ENCODE measurements around the gene MYL11. TPM values are rescaled to one million over a fixed set of nuclear protein-coding genes. Genes with fewer than 3 reads are reported as not detected.
"Not testable (repeated sequence)": the region's sequence is repeated elsewhere in the genome, so short reads cannot be mapped to it uniquely, and the experiment has no call there.

Gene MYL11
- total RNA-seq, 1 experiment from 2014 or later: not detected

DNA sequence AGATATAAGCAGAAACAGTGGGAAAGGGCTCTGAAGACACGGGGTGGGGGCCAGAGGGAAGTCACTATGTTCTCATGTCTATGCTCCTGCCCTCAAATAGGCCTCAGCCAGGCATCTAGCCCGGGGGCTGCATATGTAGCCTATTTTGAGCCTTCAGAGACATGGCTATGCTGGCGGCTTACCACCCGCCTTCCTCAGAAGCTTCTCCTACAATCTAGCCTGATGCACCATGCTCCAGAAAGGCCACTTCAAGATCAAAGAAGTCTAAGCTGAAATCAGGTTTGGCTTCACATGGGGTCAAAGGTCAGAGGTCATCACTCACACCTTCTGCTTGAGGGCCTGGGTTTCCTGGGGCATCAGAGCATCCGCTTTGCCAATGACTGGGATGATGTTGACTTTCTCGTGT is 6.2 kb downstream of the MYL11 start:
- DNase-seq (ENCODE audit: low read depth): no peak
- in situ Hi-C loops (cut with HindIII; ENCODE audit: low pct_unique_long_range_greater_than_20kb, low sequenced_read_pairs): no loop called here

DNA sequence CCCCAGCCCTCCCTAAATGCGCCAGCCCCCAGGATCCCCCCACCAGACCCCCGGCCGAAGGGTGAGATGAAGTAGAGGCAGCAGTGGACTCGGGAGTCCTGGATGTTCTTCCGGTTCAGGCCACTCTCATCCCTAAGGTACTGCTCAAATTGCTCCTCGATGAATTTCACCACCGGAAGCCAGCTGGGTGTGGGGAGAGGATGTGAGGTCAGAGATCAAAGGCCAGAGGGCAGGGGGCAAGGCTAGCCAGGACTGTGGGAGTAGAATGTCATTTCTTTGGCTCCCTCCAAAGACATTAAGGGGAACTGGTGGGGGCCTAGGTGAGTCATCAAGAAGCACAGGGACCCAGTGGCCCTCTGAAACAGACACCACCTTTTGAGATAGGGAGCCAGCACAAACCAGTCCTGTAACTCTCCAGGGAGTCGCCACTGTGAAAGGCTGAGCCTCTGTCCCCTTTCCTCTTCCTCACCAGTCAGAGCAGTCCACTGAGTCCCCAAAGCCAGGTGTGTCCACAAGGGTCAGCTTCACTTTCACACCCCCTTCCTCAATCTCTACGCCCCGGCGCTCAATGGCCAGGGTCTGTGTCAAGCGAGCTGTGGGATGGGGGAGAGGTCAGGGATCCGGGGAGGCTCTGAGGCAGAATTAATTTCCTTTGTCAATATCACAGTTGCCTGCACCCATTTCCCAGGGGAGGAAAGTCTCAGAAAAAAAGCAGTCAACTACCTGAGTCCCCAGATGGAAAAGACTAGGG is 6.9 kb downstream of the MYL11 start:
- in situ Hi-C loops (cut with HindIII; ENCODE audit: low pct_unique_long_range_greater_than_20kb, low sequenced_read_pairs): no loop called here
- DNase-seq (ENCODE audit: low read depth): no peak

DNA sequence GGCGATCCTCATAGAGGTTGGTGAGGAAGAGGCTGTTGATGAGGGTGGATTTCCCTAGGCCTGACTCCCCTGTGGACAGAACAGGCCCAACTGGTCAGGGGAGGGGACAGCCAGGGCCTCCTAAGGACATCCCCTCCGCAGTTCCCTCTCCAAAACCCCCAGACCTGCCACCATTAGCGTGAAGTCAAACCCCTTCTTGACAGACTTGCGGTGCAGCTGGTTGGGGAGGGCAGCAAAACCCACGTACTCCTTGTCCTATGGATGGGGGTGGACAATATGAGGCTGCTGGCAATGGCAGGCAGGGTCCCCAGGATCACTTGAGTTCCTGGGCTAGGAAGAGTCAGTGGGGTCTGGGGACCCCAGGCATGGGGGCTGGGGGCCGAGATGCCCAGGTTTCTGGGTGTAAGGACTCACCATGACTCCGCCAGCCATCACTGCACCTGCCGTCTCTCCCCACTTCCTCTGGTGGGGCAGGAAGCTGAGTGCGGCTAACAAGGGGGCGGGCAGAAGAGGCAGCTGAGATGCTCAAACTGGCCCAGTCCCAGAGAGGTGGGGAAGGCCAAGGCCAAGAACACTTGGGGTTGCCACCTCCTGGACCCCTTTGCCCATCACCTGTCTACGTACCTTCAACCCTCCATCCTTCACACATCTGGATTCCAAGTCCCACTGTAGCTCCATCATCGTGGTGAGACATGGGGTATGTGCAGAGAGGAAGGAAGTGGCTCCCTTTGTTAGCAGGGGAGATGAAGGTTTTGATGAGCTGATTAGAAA is 7.7 kb downstream of the MYL11 start, which contains the start of gene SEPTIN1:
TSS of gene SEPTIN1 (minus strand) at position 451 of the 771 bp plus-strand sequence. CDS start at position 432, 19 bp downstream.
- no peak for DNase-seq (ENCODE audit: low read depth)
- in situ Hi-C loops (cut with HindIII; ENCODE audit: low pct_unique_long_range_greater_than_20kb, low sequenced_read_pairs): no loop called here

DNA sequence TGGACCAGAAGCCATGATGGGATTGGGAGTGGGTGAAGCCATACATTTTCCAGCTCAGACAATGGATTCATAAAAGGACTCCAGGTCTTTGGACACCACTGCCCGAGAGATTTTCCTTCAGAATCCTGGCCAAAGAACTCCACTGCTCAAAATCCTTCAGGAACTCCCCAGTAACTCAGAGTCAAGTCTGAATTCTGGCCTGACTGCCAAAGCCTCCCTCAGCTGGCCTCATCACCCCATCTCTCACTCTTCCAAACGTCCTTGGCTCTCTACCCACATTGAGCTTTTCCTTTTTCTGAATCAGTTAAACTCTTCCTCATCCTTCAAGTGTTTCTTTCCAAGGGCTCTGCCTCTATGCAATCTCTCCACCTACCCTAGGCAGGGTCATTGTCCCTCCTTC is 8.9 kb downstream of the MYL11 start:
- no peak for DNase-seq (ENCODE audit: low read depth)
- in situ Hi-C loops (cut with HindIII; ENCODE audit: low pct_unique_long_range_greater_than_20kb, low sequenced_read_pairs): no loop called here

DNA sequence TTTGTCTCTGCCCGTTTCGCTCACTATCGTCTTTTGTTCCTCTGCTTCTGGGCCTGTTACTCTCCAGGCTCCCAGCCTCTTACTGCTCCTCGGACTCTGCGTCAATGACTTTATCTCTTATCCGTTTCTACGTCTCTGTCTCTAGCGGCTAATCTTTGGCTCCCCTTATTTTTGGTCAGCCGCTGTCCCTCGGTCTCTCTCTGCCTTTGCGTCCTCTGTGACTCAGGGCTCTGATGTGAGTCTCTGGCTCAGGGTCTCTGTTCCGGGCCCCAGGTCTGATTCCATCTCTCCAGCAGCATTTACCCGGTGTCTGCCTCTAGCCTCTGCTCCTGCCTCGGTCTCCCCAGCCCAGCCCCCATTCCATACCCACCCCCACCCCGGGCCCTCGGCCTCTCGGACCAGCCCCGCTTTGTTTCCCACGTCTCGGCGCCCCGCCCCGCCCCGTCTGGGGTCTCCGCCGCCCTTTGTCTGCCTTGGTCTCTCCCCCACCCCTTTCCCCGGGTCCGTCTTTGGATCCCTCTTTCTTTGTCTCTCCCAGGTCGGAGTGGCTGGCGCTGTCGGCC is 20.1 kb downstream of the MYL11 start:
- in situ Hi-C loops (cut with HindIII; ENCODE audit: low pct_unique_long_range_greater_than_20kb, low sequenced_read_pairs): no loop called here
- peak; percentile 38 for DNase-seq (ENCODE audit: low read depth)

DNA sequence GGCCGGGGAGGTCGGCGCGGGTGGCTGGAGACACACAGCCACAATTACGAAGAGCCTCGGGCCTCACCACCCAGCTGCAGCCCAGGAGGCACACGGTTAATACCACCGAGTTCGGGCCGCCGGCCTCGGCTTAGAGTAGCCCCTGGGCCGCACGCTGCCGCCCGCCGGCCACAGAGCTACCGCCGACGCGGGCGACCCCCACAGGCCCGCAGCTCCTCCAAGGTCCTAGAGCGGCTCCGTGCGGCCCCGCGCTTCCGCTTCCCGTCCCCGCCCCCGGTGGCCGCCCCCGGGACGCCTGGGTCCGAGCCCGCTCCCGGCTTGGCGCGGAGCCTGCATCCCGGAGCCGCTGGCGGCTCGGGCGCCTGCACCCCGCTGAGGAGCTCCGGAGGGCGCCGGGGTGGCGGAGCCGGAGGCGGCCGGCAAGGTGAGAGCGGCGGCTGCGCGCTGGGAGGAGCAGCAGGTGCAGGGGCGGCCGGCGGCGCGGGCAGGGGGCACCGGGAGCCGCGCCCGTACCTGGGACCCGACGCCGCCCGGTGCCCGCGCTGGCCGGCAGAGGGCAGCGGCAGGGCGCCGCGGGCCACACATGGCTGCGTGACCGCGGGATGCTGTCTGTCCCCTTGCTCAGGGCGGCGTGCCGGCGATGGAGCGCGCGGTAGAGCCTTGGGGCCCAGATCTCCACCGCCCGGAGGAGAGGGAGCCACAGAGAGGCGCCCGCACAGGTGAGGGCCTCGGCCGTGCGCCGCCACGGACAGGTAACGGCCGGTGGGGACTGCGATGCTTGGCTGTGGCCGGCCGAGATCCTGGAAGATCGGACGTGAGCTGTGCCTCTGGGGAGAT is 20.8 kb downstream of the MYL11 start, which contains the start of gene ZNF48:
TSS of gene ZNF48 (plus strand) at position 266 of the 837 bp plus-strand sequence. CDS start at position 641, 375 bp downstream.
- peak; percentile 91 for DNase-seq (ENCODE audit: low read depth)
- in situ Hi-C loops (cut with HindIII; ENCODE audit: low pct_unique_long_range_greater_than_20kb, low sequenced_read_pairs): no loop called here

DNA sequence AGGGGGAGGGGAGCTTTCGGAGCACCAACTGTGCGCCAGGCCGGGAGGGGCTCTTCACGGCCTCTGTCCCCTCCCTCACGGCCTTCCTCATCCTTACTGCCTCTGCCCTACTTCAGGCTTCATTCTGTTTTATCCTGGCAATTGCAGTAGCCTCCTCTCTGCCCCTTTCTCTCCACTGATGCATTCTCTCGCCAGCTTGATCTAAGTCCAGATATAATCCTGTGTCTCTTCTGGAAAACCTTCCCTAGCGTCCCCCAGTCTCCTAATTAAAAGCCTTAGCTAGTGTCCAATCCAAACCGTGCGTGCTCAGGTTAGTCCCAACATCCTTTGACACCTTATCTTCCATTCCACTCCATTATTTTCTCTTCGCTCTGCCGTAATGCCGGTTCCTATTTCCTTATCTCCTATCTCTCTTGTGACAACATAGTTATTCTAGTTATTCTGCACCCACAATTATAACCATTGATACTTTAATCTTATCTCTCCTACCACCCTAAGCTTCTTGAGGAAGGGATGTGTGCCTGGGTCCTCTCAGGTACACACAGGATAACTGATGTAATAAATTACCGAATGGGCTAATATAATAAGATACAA is 21.5 kb downstream of the MYL11 start:
- DNase-seq (ENCODE audit: low read depth): no peak
- in situ Hi-C loops (cut with HindIII; ENCODE audit: low pct_unique_long_range_greater_than_20kb, low sequenced_read_pairs): no loop called here

DNA sequence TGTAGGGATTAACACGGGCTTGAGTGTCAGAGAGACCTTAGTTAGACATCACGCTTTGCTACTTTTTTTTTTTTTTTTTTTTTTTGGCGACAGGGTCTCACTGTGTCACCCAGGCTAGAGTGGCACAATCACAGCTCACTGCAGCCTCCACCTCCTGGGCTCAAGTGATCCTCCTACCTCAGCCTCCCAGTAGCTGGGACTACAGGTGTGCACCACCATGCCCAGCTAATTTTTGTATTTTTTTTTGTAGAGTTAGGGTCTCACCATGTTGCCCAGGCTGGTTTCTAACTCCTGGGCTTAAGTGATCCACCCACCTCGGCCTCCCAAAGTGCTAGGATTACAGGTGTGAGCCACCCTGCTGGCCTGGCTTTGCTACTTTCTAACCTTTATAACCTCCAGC is 22.0 kb downstream of the MYL11 start:
- DNase-seq (ENCODE audit: low read depth); in situ Hi-C loops (cut with HindIII; ENCODE audit: low pct_unique_long_range_greater_than_20kb, low sequenced_read_pairs): not testable (repeated sequence)

DNA sequence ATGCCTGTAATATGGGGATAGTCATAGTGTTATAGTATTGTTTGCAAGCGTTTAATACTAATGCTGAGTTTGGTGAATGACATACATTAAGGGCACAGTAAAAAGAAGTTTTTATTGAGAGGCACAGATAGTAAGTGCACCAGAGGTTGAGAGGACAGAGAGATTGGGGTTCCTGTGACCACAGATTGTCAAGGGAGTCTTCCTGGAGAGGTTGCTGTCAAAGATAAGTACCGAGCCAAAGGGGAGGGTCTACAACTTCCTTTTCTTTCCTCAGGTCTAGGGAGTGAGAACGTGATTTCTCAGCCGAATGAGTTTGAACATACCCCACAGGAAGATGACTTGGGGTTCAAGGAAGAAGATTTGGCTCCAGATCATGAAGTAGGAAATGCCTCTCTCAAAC is 22.5 kb downstream of the MYL11 start:
- in situ Hi-C loops (cut with HindIII; ENCODE audit: low pct_unique_long_range_greater_than_20kb, low sequenced_read_pairs): no loop called here
- no peak for DNase-seq (ENCODE audit: low read depth)

DNA sequence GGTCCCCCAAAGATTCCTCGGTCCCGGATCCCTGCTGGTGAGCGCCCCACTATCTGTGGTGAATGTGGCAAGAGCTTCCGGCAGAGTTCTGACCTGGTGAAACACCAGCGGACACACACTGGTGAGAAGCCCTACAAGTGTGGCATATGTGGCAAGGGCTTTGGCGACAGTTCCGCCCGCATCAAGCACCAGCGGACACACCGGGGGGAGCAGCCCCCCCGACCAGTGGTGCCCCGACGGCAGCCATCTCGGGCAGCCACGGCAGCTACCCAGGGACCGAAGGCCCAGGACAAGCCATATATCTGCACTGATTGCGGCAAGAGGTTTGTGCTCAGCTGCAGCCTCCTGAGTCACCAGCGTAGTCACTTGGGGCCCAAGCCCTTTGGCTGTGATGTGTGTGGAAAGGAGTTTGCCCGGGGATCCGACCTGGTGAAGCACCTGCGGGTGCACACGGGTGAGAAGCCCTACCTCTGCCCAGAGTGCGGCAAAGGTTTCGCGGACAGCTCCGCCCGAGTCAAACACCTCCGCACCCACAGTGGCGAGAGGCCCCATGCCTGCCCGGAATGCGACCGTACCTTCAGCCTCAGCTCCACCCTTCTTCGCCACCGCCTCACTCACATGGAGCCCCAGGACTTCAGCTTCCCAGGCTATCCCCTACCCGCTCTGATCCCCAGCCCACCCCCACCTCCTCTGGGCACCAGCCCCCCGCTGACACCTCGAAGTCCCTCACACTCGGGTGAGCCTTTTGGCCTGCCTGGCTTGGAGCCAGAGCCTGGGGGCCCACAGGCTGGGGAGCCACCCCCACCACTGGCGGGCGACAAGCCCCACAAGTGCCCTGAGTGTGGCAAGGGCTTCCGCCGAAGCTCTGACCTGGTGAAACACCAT is 23.4 kb downstream of the MYL11 start:
- in situ Hi-C loops (cut with HindIII; ENCODE audit: low pct_unique_long_range_greater_than_20kb, low sequenced_read_pairs): no loop called here
- DNase-seq (ENCODE audit: low read depth): no peak

DNA sequence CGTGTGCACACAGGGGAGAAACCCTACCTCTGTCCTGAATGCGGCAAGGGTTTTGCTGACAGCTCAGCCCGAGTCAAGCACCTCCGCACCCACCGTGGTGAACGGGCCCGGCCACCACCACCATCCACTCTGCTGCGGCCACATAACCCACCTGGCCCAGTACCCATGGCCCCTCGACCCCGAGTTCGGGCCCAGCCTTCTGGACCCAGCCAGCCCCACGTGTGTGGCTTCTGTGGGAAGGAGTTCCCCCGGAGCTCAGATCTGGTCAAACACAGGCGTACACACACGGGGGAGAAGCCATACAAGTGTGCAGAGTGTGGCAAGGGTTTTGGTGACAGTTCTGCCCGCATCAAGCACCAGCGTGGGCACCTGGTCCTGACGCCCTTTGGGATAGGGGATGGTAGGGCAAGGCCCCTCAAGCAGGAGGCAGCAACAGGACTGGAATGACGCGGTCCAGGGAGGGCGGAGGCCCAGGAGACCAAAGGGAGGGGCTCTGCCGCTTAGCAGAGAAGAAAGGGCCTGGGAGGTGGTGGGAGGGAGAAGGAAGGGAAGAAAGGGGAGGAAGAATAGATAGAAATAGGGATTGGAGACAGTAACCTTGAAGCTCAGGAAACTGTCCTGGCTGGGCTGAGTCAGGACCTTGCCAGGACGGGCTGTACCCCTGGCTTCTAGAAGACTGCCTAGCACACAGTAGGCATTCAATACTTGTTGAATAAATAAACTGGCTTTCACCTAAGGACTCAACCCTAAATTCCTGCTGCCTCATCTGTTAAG is 24.2 kb downstream of the MYL11 start:
- no peak for DNase-seq (ENCODE audit: low read depth)
- in situ Hi-C loops (cut with HindIII; ENCODE audit: low pct_unique_long_range_greater_than_20kb, low sequenced_read_pairs): no loop called here

DNA sequence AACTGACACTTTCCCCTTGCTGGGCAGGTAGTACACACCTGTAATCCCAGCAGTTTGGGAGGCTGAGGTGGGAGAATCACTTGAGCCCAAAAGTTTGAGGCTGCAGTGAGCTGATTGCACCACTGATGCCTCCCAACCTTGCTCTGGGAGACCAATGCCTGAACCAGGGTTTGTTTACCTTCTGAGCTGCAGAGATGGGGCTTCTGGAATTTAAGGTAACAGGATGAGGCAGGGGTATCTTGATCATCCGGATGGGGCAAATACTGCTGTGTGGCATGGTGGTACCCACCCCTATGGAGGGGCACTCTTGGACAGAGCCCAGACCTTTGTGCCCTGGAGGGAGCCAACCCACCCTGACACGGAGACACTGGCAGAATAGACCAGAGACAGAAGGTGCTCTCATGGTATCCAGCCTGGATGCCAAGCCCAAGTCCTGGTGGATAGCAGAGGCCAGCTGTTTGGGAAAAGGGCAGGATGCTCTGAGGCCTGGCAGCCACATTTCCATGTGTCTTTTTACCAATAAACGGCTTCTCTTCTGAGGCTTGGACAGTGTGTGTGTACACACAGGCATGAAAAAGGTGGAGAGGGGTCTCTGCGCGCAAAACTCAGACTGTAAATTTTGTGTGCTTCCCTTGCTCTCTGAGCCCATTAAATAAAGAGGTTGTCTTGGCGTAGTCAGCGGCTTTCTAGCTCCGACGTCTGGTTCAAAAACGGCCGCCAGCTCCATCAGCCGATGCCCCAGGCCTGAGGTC is 25.0 kb downstream of the MYL11 start:
- in situ Hi-C loops (cut with HindIII; ENCODE audit: low pct_unique_long_range_greater_than_20kb, low sequenced_read_pairs): no loop called here
- DNase-seq (ENCODE audit: low read depth): no peak

DNA sequence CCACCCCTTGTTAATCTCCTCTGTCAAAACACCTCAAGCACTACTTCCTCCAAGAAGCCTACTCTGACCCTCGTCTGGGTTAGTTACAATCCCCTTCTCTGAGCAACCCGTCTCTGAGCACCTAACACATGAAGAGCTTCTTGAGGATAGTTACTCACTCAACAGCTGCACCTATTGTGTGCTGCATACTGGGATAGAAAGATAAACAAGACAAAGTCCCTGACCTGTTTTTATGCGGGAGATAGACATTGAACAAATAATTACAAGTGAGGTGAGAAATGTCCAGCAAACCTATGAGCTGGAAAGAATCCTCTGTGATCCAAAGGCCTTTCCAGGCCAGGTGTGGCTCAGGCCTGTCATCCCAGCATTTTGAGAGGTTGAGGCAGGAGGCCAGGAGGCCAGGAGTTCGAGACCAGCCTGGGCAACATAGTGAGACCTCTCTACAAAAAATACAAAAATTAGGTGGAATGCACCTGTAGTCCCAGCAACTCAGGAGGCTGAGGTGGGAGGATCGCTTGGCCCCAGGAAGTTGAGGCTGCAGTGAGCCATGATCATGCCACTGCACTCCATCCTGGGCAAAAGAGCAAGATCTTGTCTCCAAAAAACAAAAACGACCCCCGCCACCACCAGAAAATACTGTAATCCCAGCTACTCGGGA is 27.3 kb downstream of the MYL11 start:
- in situ Hi-C loops (cut with HindIII; ENCODE audit: low pct_unique_long_range_greater_than_20kb, low sequenced_read_pairs): no loop called here
- DNase-seq (ENCODE audit: low read depth): no peak

DNA sequence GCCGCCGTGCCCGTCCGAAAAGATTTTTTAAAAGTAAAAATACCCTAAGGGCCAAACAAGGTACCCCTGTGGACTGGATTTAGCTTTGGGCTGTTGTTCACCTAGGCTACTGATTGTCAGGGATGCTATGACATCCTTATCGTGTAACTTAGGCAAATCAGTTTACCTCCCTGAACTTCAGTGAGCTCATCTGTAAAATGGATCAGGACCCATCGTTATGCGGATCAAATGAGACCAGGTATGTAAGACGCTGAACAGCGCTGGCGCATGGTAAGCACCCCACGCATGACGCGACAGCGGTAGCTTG is 32.1 kb downstream of the MYL11 start:
- in situ Hi-C loops (cut with HindIII; ENCODE audit: low pct_unique_long_range_greater_than_20kb, low sequenced_read_pairs): no loop called here
- DNase-seq (ENCODE audit: low read depth): no peak

DNA sequence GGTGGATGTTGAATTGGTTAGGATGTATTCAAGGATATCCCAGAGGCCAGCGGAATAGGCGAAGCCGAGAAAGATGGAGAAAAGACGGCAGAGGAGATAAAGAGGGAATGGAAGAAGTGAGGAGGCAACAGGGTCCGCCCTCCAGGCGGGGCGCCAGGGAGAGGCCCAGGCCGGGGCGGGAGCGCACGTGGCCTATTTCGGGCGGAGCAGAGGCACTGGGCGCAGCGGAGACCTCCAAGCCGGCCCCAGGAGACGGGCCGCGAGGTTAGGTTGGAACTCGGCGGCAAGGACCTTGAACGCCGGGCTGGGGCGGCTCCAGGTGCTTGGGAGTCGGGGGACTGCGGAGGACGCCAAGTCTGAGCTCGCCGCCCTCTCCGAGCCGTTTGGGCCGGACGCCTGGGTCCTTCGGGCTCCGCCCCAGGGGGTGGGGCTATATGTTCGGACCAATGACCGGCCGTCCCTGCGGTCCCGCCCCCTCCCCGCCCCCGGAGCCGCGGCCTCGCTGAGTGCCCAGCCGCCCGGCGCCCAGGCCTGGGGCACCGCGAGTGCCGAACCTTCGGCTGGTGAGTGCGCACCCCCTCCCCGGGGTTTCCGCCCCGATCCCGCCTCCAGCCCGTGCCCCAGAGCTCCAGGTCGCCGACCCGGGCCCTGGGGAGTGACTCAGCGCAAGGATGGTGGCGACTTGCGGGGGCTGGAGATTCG is 32.7 kb downstream of the MYL11 start, which contains the start of gene ZNF771:
TSS of gene ZNF771 (plus strand) at position 505 of the 702 bp plus-strand sequence. CDS start 448 bp downstream, outside the sequence.
- peak; percentile 94 for DNase-seq (ENCODE audit: low read depth)
- in situ Hi-C loops (cut with HindIII; ENCODE audit: low pct_unique_long_range_greater_than_20kb, low sequenced_read_pairs): no loop called here

All from Caki2 (cell line).